ENCODE data around the gene CDH12.

Gene CDH12

DNA sequence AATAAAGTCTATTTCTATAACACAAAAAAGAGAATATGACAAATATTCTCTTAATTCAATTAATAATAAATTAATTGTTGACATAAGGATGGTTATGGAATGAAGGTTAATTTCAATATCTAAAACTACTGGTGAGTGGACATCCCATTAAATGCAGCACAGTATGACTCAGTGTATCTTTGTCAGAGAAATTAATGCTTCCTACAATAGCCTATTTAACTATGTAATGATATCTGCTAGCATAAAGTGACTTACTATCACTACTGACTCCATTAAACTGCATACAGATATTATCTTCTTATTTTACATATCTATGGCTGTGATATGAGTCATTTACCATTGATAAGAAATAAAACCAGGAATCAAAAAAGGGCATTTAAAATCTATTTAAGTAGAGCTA is 298.7 kb downstream of the CDH12 start:
- ATAC-seq = no peak
- TF ChIP-seq ZNF565 (CRISPR knock-in tag; conservative IDR thresholded peaks at IDR 0.05; ENCODE audit: low read depth) (no peak), PPARA (CRISPR knock-in tag; IDR thresholded peaks at IDR 0.05; ENCODE audit: borderline replicate concordance) (no peak), ZC3H10 (CRISPR knock-in tag; IDR thresholded peaks at IDR 0.05) (no peak), ARNTL (CRISPR knock-in tag; IDR thresholded peaks at IDR 0.05; ENCODE audit: borderline replicate concordance, low read depth) (no peak), ESRRG (CRISPR knock-in tag; IDR thresholded peaks at IDR 0.05) (no peak), RARB (CRISPR knock-in tag; IDR thresholded peaks at IDR 0.05) (no peak), ZNF8 (CRISPR knock-in tag; IDR thresholded peaks at IDR 0.05) (no peak), ZFP3 (CRISPR knock-in tag; IDR thresholded peaks at IDR 0.05) (no peak), TOX (CRISPR knock-in tag; IDR thresholded peaks at IDR 0.05; ENCODE audit: borderline replicate concordance) (no peak), GLIS3 (CRISPR knock-in tag; IDR thresholded peaks at IDR 0.05) (no peak)

DNA sequence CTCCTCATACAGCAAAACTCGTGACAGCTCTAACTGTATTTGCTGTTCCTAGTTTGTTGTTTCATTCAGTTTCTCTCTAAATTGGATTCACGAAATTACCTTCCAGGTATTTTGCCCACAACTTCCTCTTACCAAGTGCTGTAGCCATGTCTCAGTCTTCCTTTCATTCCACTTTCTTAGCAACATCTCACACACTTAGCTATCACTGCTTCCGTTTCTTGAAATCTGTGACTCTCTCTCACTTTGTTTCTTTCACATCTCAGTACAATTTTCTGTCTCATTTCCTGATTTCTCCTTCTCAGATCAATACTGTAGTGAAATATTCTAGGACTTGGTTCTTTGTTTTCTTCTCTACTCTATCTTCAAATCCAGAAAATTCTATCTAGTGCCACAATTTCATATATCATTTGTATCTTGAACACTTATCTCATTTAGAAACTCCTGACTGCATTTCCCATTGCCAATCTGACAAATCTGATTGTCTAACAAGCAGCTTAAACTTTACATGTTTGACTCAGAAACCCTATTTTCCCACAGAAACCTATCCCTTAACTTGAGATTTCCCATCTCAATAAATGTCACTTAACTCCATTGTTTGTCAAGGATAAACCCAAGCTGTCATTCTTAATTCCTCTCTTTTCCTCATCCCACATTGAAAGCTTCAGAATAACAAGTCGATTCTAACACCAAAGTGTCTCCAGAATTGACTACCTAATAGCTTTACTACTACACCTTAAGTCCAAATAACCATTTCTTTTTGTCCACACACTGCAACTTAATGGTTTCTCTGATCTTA is 303.1 kb downstream of the CDH12 start:
- no peak for ATAC-seq

DNA sequence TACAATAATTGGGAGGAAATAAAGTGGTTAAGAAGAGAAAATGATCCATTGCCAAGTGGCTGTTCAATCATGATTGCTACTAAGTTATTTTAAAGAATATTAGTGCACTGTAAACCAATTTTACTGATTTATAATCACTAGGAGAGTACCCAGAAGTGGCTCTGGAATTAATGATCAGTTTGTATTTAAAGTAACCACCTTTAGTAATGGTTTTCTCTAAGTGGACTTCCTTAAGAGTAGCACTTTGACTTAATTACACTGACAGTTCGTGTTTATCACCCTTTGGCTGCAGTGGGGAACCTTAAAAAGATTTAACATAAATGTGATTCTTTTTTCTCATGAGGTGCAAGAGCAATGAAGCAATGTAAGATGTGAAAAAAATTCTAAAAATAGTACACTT is 310.8 kb downstream of the CDH12 start:
- no peak for ATAC-seq
- no peak for TF ChIP-seq ZC3H10 (CRISPR knock-in tag; IDR thresholded peaks at IDR 0.05)
- no peak for TF ChIP-seq RARB (CRISPR knock-in tag; IDR thresholded peaks at IDR 0.05)
- TF ChIP-seq BACH2 (CRISPR knock-in tag; IDR thresholded peaks at IDR 0.05; ENCODE audit: borderline replicate concordance) = no peak
- no peak for TF ChIP-seq GLIS3 (CRISPR knock-in tag; IDR thresholded peaks at IDR 0.05)

More for the DNA sequence above, 303.1 kb downstream of the CDH12 start:
- TF ChIP-seq RARB (CRISPR knock-in tag; IDR thresholded peaks at IDR 0.05) (no peak), ZNF8 (CRISPR knock-in tag; IDR thresholded peaks at IDR 0.05) (no peak), ARNTL (CRISPR knock-in tag; IDR thresholded peaks at IDR 0.05; ENCODE audit: borderline replicate concordance, low read depth) (no peak), TCF4 (CRISPR knock-in tag; IDR thresholded peaks at IDR 0.05; ENCODE audit: borderline replicate concordance) (no peak), BACH2 (CRISPR knock-in tag; IDR thresholded peaks at IDR 0.05; ENCODE audit: borderline replicate concordance) (no peak)
- TF ChIP-seq, protein P1, sequence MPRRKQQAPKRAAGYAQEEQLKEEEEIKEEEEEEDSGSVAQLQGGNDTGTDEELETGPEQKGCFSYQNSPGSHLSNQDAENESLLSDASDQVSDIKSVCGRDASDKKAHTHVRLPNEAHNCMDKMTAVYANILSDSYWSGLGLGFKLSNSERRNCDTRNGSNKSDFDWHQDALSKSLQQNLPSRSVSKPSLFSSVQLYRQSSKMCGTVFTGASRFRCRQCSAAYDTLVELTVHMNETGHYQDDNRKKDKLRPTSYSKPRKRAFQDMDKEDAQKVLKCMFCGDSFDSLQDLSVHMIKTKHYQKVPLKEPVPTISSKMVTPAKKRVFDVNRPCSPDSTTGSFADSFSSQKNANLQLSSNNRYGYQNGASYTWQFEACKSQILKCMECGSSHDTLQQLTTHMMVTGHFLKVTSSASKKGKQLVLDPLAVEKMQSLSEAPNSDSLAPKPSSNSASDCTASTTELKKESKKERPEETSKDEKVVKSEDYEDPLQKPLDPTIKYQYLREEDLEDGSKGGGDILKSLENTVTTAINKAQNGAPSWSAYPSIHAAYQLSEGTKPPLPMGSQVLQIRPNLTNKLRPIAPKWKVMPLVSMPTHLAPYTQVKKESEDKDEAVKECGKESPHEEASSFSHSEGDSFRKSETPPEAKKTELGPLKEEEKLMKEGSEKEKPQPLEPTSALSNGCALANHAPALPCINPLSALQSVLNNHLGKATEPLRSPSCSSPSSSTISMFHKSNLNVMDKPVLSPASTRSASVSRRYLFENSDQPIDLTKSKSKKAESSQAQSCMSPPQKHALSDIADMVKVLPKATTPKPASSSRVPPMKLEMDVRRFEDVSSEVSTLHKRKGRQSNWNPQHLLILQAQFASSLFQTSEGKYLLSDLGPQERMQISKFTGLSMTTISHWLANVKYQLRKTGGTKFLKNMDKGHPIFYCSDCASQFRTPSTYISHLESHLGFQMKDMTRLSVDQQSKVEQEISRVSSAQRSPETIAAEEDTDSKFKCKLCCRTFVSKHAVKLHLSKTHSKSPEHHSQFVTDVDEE (CRISPR knock-in tag; IDR thresholded peaks at IDR 0.05) = no peak

DNA sequence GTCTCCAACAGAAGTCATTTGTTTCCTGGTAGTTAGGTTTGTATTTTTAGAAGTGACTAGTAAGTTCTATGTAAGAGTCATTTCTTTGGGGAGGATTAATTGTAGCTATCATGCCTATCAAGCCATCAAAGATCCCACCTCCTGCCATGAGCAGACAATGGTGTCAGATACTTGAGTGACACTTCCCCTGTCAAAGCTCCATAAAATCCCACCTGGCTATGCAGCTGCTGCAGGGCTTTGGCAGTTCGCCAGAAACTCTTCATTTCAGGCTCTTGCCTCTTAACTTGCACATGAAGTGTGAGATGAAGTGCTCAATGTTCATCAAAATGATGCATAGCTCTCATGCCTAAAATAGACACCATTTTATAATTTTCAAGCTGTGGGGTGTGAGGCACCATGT is 312.1 kb downstream of the CDH12 start:
- ATAC-seq = no peak
- TF ChIP-seq ESRRG (CRISPR knock-in tag; IDR thresholded peaks at IDR 0.05) (no peak), RARB (CRISPR knock-in tag; IDR thresholded peaks at IDR 0.05) (no peak), TOX (CRISPR knock-in tag; IDR thresholded peaks at IDR 0.05; ENCODE audit: borderline replicate concordance) (no peak), BACH2 (CRISPR knock-in tag; IDR thresholded peaks at IDR 0.05; ENCODE audit: borderline replicate concordance) (no peak)

DNA sequence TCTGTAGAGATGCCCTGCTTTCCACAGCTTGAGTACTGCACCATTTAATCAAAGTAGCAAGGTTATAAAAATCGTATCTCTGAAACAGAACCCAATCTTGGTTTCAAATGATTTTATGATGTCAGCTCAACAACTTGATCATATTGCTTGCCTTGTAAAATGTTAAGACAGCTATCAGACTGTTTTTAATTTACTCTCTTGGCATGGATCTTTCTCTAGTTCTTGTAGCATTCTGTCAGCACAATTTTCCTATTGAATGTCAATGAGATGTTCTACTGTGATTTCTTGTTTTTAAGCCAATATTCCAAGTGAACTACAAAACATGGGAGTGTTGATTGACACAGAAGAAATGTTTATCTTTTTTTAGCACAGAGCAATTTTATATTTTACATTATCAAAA is 313.4 kb downstream of the CDH12 start:
- ATAC-seq = no peak
- no peak for TF ChIP-seq GLIS3 (CRISPR knock-in tag; IDR thresholded peaks at IDR 0.05)
- TF ChIP-seq, protein P2, sequence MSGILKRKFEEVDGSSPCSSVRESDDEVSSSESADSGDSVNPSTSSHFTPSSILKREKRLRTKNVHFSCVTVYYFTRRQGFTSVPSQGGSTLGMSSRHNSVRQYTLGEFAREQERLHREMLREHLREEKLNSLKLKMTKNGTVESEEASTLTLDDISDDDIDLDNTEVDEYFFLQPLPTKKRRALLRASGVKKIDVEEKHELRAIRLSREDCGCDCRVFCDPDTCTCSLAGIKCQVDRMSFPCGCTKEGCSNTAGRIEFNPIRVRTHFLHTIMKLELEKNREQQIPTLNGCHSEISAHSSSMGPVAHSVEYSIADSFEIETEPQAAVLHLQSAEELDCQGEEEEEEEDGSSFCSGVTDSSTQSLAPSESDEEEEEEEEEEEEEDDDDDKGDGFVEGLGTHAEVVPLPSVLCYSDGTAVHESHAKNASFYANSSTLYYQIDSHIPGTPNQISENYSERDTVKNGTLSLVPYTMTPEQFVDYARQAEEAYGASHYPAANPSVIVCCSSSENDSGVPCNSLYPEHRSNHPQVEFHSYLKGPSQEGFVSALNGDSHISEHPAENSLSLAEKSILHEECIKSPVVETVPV (CRISPR knock-in tag; IDR thresholded peaks at IDR 0.05) = no peak
- no peak for TF ChIP-seq TCF4 (CRISPR knock-in tag; IDR thresholded peaks at IDR 0.05; ENCODE audit: borderline replicate concordance)
- TF ChIP-seq, protein P1 (CRISPR knock-in tag; IDR thresholded peaks at IDR 0.05) = no peak
- no peak for TF ChIP-seq ZFP3 (CRISPR knock-in tag; IDR thresholded peaks at IDR 0.05)
- TF ChIP-seq ARNTL (CRISPR knock-in tag; IDR thresholded peaks at IDR 0.05; ENCODE audit: borderline replicate concordance, low read depth) = no peak
- no peak for TF ChIP-seq BACH2 (CRISPR knock-in tag; IDR thresholded peaks at IDR 0.05; ENCODE audit: borderline replicate concordance)
- TF ChIP-seq, protein P3, sequence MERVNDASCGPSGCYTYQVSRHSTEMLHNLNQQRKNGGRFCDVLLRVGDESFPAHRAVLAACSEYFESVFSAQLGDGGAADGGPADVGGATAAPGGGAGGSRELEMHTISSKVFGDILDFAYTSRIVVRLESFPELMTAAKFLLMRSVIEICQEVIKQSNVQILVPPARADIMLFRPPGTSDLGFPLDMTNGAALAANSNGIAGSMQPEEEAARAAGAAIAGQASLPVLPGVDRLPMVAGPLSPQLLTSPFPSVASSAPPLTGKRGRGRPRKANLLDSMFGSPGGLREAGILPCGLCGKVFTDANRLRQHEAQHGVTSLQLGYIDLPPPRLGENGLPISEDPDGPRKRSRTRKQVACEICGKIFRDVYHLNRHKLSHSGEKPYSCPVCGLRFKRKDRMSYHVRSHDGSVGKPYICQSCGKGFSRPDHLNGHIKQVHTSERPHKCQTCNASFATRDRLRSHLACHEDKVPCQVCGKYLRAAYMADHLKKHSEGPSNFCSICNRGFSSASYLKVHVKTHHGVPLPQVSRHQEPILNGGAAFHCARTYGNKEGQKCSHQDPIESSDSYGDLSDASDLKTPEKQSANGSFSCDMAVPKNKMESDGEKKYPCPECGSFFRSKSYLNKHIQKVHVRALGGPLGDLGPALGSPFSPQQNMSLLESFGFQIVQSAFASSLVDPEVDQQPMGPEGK (CRISPR knock-in tag; IDR thresholded peaks at IDR 0.05; ENCODE audit: borderline replicate concordance) = no peak
- TF ChIP-seq ZC3H10 (CRISPR knock-in tag; IDR thresholded peaks at IDR 0.05) = no peak
- no peak for TF ChIP-seq ZNF70 (CRISPR knock-in tag; IDR thresholded peaks at IDR 0.05)
- TF ChIP-seq TOX (CRISPR knock-in tag; IDR thresholded peaks at IDR 0.05; ENCODE audit: borderline replicate concordance) = no peak
- TF ChIP-seq ZFP30 (CRISPR knock-in tag; IDR thresholded peaks at IDR 0.05) = no peak
- no peak for TF ChIP-seq ISL1 (CRISPR knock-in tag; IDR thresholded peaks at IDR 0.05)
- TF ChIP-seq, protein P4, sequence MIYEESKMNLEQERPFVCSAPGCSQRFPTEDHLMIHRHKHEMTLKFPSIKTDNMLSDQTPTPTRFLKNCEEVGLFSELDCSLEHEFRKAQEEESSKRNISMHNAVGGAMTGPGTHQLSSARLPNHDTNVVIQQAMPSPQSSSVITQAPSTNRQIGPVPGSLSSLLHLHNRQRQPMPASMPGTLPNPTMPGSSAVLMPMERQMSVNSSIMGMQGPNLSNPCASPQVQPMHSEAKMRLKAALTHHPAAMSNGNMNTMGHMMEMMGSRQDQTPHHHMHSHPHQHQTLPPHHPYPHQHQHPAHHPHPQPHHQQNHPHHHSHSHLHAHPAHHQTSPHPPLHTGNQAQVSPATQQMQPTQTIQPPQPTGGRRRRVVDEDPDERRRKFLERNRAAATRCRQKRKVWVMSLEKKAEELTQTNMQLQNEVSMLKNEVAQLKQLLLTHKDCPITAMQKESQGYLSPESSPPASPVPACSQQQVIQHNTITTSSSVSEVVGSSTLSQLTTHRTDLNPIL (CRISPR knock-in tag; IDR thresholded peaks at IDR 0.05; ENCODE audit: low read depth) = no peak
- no peak for TF ChIP-seq ZNF565 (CRISPR knock-in tag; conservative IDR thresholded peaks at IDR 0.05; ENCODE audit: low read depth)
- TF ChIP-seq RARB (CRISPR knock-in tag; IDR thresholded peaks at IDR 0.05) = no peak
